SU-DHL-6 (cell line): ENCODE measurements around the gene MAB21L4.

Experiments used
- H2AFZ ChIP-seq: fragments of 200-600 bp; sonication (generic); 2 replicates; pipeline ENCODE4 v1.6.1; 2014; ENCODE audit warnings: low read depth, mild to moderate bottlenecking, moderate library complexity, mixed read lengths, antibody characterized with exemption, low read length; ENCODE audit not compliant: severe bottlenecking
- H3F3A ChIP-seq: fragments of 200-600 bp; shearing (Covaris generic); 2 replicates; pipeline ENCODE4 v1.6.0; 2016; ENCODE audit warnings: antibody characterized with exemption, mild to moderate bottlenecking; ENCODE audit not compliant: insufficient read depth
- H3K27ac ChIP-seq: fragments of 200-600 bp; sonication (generic); 2 replicates; pipeline ENCODE4 v1.5.1; 2016; ENCODE audit warnings: low read depth, mild to moderate bottlenecking, low read length, moderate library complexity, mixed read lengths
- H3K27me3 ChIP-seq: fragments of 200-600 bp; sonication (generic), shearing (Covaris generic); 2 replicates; pipeline ENCODE4 v1.6.0; 2014; ENCODE audit warnings: mild to moderate bottlenecking, low read length
- H3K36me3 ChIP-seq: fragments of 200-600 bp; sonication (generic); 2 replicates; pipeline ENCODE4 v1.6.1; 2014; ENCODE audit warnings: mild to moderate bottlenecking, low read length, mixed read lengths
- H3K4me2 ChIP-seq: fragments of 300-600, 200-600 bp; shearing (Covaris generic), sonication (generic); 2 replicates; pipeline ENCODE4 v1.6.0; 2014; ENCODE audit warnings: low read length, low read depth, mild to moderate bottlenecking; ENCODE audit not compliant: poor library complexity, severe bottlenecking
- H3K4me3 ChIP-seq: fragments of 200-600 bp; sonication (generic); 2 replicates; pipeline ENCODE4 v1.5.1; 2014; ENCODE audit warnings: antibody characterized with exemption, low read length, mild to moderate bottlenecking, mixed read lengths; ENCODE audit not compliant: insufficient read depth, poor library complexity, severe bottlenecking
- H3K79me2 ChIP-seq: fragments of 200-600 bp; sonication (generic); 2 replicates; pipeline ENCODE4 v1.6.1; 2014; ENCODE audit warnings: mild to moderate bottlenecking, low read length, moderate library complexity; ENCODE audit not compliant: insufficient read depth
- H3K9ac ChIP-seq: fragments of 200-600 bp; sonication (generic); 2 replicates; pipeline ENCODE4 v1.7.0; 2014; ENCODE audit warnings: mild to moderate bottlenecking, low read length
- H3K9me2 ChIP-seq: fragments of 200-600 bp; sonication (generic); replicated peaks from 2 replicates; pipeline ENCODE4 v1.6.1; 2014; ENCODE audit warnings: low read length; ENCODE audit not compliant: insufficient read depth
- H3K9me3 ChIP-seq: fragments of 200-600 bp; sonication (generic); 2 replicates; pipeline ENCODE4 v1.6.1; 2014; ENCODE audit warnings: low read length, mixed read lengths; ENCODE audit not compliant: insufficient read depth
- H4K20me1 ChIP-seq: fragments of 200-600 bp; sonication (generic); 2 replicates; pipeline ENCODE4 v1.6.1; 2014; ENCODE audit warnings: low read depth, mild to moderate bottlenecking, antibody characterized with exemption, low read length, moderate library complexity, mixed read lengths
- EZH2phosphoT487 ChIP-seq: fragments of 200-600 bp; sonication (generic), shearing (Covaris generic); conservative IDR thresholded peaks from 2 replicates; pipeline ENCODE4 v1.6.1; 2018; ENCODE audit warnings: mild to moderate bottlenecking, antibody characterized with exemption, low read length, moderate library complexity, mixed read lengths
- TF ChIP-seq, protein P1 (sequence below): fragments of 200-600 bp; sonication (generic); IDR thresholded peaks from one replicate; pipeline ENCODE4 v1.5.1; 2017; ENCODE audit warnings: antibody characterized with exemption, mild to moderate bottlenecking, low read length, moderate library complexity; ENCODE audit not compliant: insufficient read depth, poor library complexity, severe bottlenecking

The MAB21L4 gene

GRCh38 chr2:240857039-240858008, 38.6 kb downstream of the MAB21L4 start:
- no peak overlapping the region for H3K4me2 ChIP-seq
- no peak overlapping the region for H3K4me3 ChIP-seq
- H3K27ac ChIP-seq: no peak overlapping the region
- H2AFZ ChIP-seq: no peak overlapping the region
- 0 out of 2 replicates have a peak, but pooled peaks cover 6% of the 10 kb centered on the region for H3K9me3 ChIP-seq
- no peak for TF ChIP-seq EZH2phosphoT487
- TF ChIP-seq, protein P1, sequence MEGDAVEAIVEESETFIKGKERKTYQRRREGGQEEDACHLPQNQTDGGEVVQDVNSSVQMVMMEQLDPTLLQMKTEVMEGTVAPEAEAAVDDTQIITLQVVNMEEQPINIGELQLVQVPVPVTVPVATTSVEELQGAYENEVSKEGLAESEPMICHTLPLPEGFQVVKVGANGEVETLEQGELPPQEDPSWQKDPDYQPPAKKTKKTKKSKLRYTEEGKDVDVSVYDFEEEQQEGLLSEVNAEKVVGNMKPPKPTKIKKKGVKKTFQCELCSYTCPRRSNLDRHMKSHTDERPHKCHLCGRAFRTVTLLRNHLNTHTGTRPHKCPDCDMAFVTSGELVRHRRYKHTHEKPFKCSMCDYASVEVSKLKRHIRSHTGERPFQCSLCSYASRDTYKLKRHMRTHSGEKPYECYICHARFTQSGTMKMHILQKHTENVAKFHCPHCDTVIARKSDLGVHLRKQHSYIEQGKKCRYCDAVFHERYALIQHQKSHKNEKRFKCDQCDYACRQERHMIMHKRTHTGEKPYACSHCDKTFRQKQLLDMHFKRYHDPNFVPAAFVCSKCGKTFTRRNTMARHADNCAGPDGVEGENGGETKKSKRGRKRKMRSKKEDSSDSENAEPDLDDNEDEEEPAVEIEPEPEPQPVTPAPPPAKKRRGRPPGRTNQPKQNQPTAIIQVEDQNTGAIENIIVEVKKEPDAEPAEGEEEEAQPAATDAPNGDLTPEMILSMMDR: no peak
- no peaks in the 10 kb centered on the region for H4K20me1 ChIP-seq
- no peak overlapping the region for H3K9ac ChIP-seq
- H3K27me3 ChIP-seq: no peaks in the 10 kb centered on the region
- no peaks in the 10 kb centered on the region for H3K36me3 ChIP-seq
- no peaks in the 10 kb centered on the region for H3K79me2 ChIP-seq
- no peaks in the 10 kb centered on the region for H3F3A ChIP-seq
- H3K9me2 ChIP-seq: no peaks in the 10 kb centered on the region

DNA sequence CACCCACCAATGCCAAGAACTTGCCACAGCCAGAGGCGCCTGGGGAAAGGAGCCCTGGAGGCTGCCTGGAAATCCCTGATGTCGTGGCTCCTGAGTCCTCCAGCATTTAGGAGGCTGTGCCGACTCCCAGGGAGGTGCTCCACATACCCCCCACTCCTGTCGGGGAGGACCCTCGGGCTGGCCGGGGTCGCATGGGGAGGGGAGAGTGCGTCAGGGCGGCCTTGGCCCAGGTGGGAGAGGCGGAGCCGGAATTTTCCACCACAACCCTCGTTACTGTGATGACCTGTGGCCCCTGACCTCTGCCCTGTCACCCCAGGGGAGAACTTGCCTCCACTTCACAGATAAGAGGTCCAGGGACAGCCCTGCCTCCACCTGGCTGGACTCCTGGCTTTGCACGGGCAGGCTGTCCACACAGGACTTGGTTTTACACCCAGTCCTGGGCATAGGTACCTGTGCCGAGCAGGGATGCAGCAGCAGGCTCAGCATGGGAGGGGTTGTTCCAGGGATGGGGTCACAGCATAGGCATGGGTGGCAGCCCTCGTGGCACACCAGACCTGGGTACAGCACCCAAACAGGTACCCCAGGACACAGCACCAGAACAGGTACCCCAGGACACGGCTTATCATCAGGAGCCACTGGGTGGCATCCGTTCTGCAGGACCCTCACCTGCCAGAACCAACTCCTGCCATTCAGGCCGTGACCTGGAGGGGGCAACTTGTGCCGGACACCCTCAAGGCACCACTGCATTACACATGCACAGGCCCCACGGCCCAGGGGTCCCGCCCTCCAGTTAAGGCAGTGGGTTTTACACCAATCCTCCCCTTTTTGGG, 39.6 kb downstream of the MAB21L4 start:
- TF ChIP-seq, protein P1: peak; percentile 28
- TF ChIP-seq EZH2phosphoT487: no peak
- H3K9me2 ChIP-seq: no peaks in the 10 kb centered on the region
- H2AFZ ChIP-seq: no peak overlapping the region
- no peak overlapping the region for H3K4me3 ChIP-seq
- H3K79me2 ChIP-seq: no peaks in the 10 kb centered on the region
- H3K36me3 ChIP-seq: no peaks in the 10 kb centered on the region
- no peaks in the 10 kb centered on the region for H3F3A ChIP-seq
- H3K27ac ChIP-seq: no peak overlapping the region
- H3K9ac ChIP-seq: no peak overlapping the region
- H3K4me2 ChIP-seq: no peak overlapping the region
- H4K20me1 ChIP-seq: no peaks in the 10 kb centered on the region
- H3K27me3 ChIP-seq: no peaks in the 10 kb centered on the region
- 0 out of 2 replicates have a peak, but pooled peaks cover 6% of the 10 kb centered on the region for H3K9me3 ChIP-seq

GRCh38 chr2:240855670-240856069, 40.3 kb downstream of the MAB21L4 start:
- Histone ChIP-seq H3K36me3 (no peaks in the 10 kb centered on the region), H3K27me3 (no peaks in the 10 kb centered on the region), H3K27ac (no peak overlapping the region), H3K79me2 (no peaks in the 10 kb centered on the region), H3K4me2 (no peak overlapping the region), H2AFZ (no peak overlapping the region), H3F3A (no peaks in the 10 kb centered on the region), H4K20me1 (no peaks in the 10 kb centered on the region), H3K4me3 (no peak overlapping the region), H3K9me3 (0 out of 2 replicates have a peak, but pooled peaks cover 6% of the 10 kb centered on the region), H3K9ac (no peak overlapping the region), H3K9me2 (no peaks in the 10 kb centered on the region)
- TF ChIP-seq, protein P1: no peak
- no peak for TF ChIP-seq EZH2phosphoT487
